ENCODE data around the gene NET1.

GRCh38 chr10:5433182-5433581 lies 20.8 kb downstream of the NET1 start:
- TF ChIP-seq CTCF (IDR thresholded peaks at IDR 0.05), result no peak
- no peak for TF ChIP-seq EP300 (IDR thresholded peaks at IDR 0.05)
